Body of pancreas (tissue), 4 donors: Measurements from ENCODE around the gene ASPG.

Experiments
- CTCF ChIP-seq, 7 experiments: fragments of 450-650 bp in 4 of 7; fragments of 200-600 bp in 3 of 7; sonication (generic) in 3 of 7; IDR thresholded peaks; one replicate each; pipeline ENCODE4 v1.5.1; 2016 to 2019; ENCODE audit warnings: antibody characterized with exemption in 7 of 7
- POLR2A ChIP-seq, 3 donors: fragments of 450-650 bp; IDR thresholded peaks; one replicate each; pipeline ENCODE4 v1.6.1; 2016; ENCODE audit warnings: antibody characterized with exemption in 3 of 3, mild to moderate bottlenecking in 2 of 3

DNA sequence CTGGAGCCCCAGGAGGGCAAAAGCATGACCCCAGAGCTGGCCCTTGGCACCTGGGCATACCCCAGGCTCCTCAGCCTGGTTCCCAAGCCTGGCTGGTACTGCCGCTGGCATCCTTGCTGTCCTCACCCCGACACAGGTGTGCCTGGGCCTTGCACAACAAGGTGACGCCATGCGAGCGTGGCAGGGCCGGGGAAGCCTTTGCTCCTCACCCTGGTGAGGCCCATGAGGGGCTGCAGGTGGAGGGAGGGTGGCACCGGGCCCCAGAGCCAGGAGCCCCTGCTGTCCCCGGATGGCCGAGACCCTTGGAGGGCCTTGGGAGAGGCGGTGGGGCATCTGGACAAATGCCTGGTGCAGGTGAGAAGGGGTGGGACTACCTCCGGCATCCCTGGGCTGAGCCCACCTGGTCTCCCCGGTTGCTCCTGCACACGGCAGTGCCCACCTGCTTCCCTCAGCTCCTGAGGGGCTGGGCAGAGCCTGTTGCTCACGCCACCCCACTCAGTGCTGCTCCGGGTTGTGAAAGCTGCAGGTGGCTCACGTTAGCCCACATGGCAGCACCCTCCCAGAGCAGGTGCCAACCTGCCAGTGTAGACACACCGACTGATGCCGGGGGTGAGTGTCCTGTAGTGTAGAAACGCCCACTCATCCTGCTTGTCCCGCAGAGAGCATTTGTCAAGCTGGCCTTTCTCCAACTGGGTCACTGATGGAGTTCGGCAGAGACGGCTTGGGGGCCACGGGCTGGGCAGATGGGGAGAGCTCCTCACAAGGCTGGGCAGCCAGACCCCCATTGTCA is 28.3 kb downstream of the ASPG start:
- TF ChIP-seq CTCF (IDR thresholded peaks at IDR 0.05) (no peak), POLR2A (IDR thresholded peaks at IDR 0.05) (no peak)
